Naive thymus-derived CD4-positive, alpha-beta T cell (primary cell): ENCODE measurements around the gene ERN1. TPM values are rescaled to one million over a fixed set of nuclear protein-coding genes. Genes with fewer than 3 reads are reported as not detected.
"Not testable (repeated sequence)": the region's sequence is repeated elsewhere in the genome, so short reads cannot be mapped to it uniquely, and the experiment has no call there.

Experiments
- ATAC-seq: fragments of 150-1000 bp; cut with Tn5 transposase; 2 replicates; pipeline ENCODE4 v1.10.0; 2021; ENCODE audit warnings: mild to moderate bottlenecking, moderate library complexity
- CTCF ChIA-PET: fragments of 350-600 bp; sonication (Branson Sonifier 250); formaldehyde crosslinking; loops from one replicate; lab custom pipeline; 2021; ENCODE audit warnings: antibody characterized with exemption; lab: Charles Lee
- POLR2A ChIA-PET: fragments of 350-600 bp; sonication (Branson Sonifier 250); formaldehyde crosslinking; loops from one replicate; lab custom pipeline; 2021; ENCODE audit warnings: antibody characterized with exemption, inconsistent platforms; lab: Charles Lee
- DNase-seq, 9 donors: peaks; one replicate each; pipeline versions ENCODE4 v3.0.0 to v3.0.0-alpha.2; 2020 to 2022; ENCODE audit warnings: mixed read lengths in 1 of 9
- H3K27ac ChIP-seq: one replicate; pipeline ENCODE4 v1.7.0; 2013; ENCODE audit warnings: mild to moderate bottlenecking, low read depth, low read length, moderate library complexity
- H3K27me3 ChIP-seq, 2 donors: one replicate each; pipeline ENCODE4 v1.7.0; 2013; ENCODE audit warnings: low read length in 2 of 2, mild to moderate bottlenecking in 2 of 2, moderate library complexity in 2 of 2; ENCODE audit not compliant: control insufficient read depth in 2 of 2, insufficient read depth in 2 of 2
- H3K36me3 ChIP-seq, 3 experiments: 1 replicate in 2 of 3; 2 replicates in 1 of 3; pipeline ENCODE4 v1.7.0; 2013; ENCODE audit warnings: low read length in 3 of 3, mild to moderate bottlenecking in 3 of 3, moderate library complexity in 1 of 3; ENCODE audit not compliant: insufficient read depth in 3 of 3, control insufficient read depth in 2 of 3
- H3K4me1 ChIP-seq, 2 donors: one replicate each; pipeline ENCODE4 v1.7.0; 2013; ENCODE audit warnings: low read length in 2 of 2, mild to moderate bottlenecking in 2 of 2, moderate library complexity in 1 of 2; ENCODE audit not compliant: control insufficient read depth in 2 of 2, insufficient read depth in 2 of 2
- H3K4me3 ChIP-seq: 2 replicates; pipeline ENCODE4 v1.7.0; 2013; ENCODE audit warnings: mild to moderate bottlenecking, low read length
- H3K9me3 ChIP-seq, 3 experiments: 1 replicate in 2 of 3; 2 replicates in 1 of 3; pipeline ENCODE4 v1.7.0; 2013; ENCODE audit warnings: low read length in 3 of 3; ENCODE audit not compliant: control insufficient read depth in 2 of 3
- H3K27ac Mint-ChIP-seq, 9 donors: one replicate each; pipeline ENCODE4 v1.8.0; 2020 to 2022; ENCODE audit warnings: mixed read lengths in 9 of 9, mild to moderate bottlenecking in 8 of 9, moderate library complexity in 5 of 9, inconsistent platforms in 2 of 9
- H3K27me3 Mint-ChIP-seq, 5 donors: one replicate each; pipeline ENCODE4 v1.8.0; 2021 to 2022; ENCODE audit warnings: mixed read lengths in 5 of 5, mild to moderate bottlenecking in 1 of 5
- H3K36me3 Mint-ChIP-seq, 5 donors: one replicate each; pipeline ENCODE4 v1.8.0; 2020 to 2022; ENCODE audit warnings: mixed read lengths in 5 of 5, mild to moderate bottlenecking in 3 of 5, inconsistent platforms in 1 of 5
- H3K4me1 Mint-ChIP-seq, 7 donors: one replicate each; pipeline ENCODE4 v1.8.0; 2020 to 2022; ENCODE audit warnings: mixed read lengths in 7 of 7, mild to moderate bottlenecking in 3 of 7, inconsistent platforms in 1 of 7
- H3K4me3 Mint-ChIP-seq, 10 donors: one replicate each; pipeline ENCODE4 v1.8.0; 2020 to 2022; ENCODE audit warnings: mild to moderate bottlenecking in 10 of 10, mixed read lengths in 10 of 10, moderate library complexity in 6 of 10, inconsistent platforms in 2 of 10
- H3K9me3 Mint-ChIP-seq, 11 donors: one replicate each; pipeline ENCODE4 v1.8.0; 2020 to 2022; ENCODE audit warnings: mixed read lengths in 11 of 11, mild to moderate bottlenecking in 4 of 11, inconsistent platforms in 1 of 11, moderate library complexity in 1 of 11
- intact Hi-C, 2 donors: fragments of 100-400 bp; cut with micrococcal nuclease; formaldehyde crosslinking; loops; one replicate each; pipeline ENCODE4 v1.15.1; 2023
- polyA plus RNA-seq, 2 donors: library from polyadenylated mRNA; unstranded; fragments of 300-500 nt; fragmentation: Illumina TruSeq; gene quantifications; one replicate each; pipeline ENCODE4 v1.2.3, GENCODE V29; 2021
- total RNA-seq, 6 experiments: library from RNA in 5 of 6; stranded (reverse) in 5 of 6; gene quantifications; 1 replicate in 5 of 6; 2 replicates in 1 of 6; pipeline ENCODE4 v1.2.3 and lab custom pipeline; 2021 to 2026

ERN1 gene
- total and polyA plus RNA-seq, 7 experiments from 2014 or later = 15.7 to 110 (median 60.3) TPM

GRCh38 chr17:64120972-64121786, 8.8 kb downstream of the ERN1 start:
- peak overlapping the region; percentile 77 to 97 (median 90) for H3K27ac Mint-ChIP-seq
- peaks cover 18 to 33% of the 10 kb centered on the region in 2 donors for H3K4me1 ChIP-seq
- CTCF ChIA-PET = interaction anchor here (0.6 to 1.9 kb wide), 7 partner anchors 10 to 93 kb away, joined by 3 to 8 read pairs (median 5); no protein-coding TSS in a partner anchor
- POLR2A ChIA-PET = interaction anchor here (0.9 to 2.9 kb wide), 8 partner anchors 9 to 57 kb away, joined by 4 to 21 read pairs (median 5); partner anchors contain the start of gene ERN1
- peak in 8 of 9 donors; percentile 27 to 54 (median 44) for DNase-seq
- H3K9me3 ChIP-seq, H3K9me3 Mint-ChIP-seq, H3K27me3 Mint-ChIP-seq, H3K27me3 ChIP-seq, H3K36me3 ChIP-seq: not testable (repeated sequence)
- peak overlapping the region; percentile 7 for H3K4me3 ChIP-seq
- H3K4me1 Mint-ChIP-seq = peaks cover 35 to 76% (median 47%) of the 10 kb centered on the region in 7 donors
- H3K27ac ChIP-seq = peak overlapping the region; percentile 64
- peak; percentile 82 for ATAC-seq
- peaks cover 5 to 56% (median 11%) of the 10 kb centered on the region in 5 donors for H3K36me3 Mint-ChIP-seq
- intact Hi-C loops = loop anchor here (1.0 to 2.0 kb wide), 5 partner anchors 8 to 54 kb away; partner anchors contain the start of gene ERN1 (in 1 of the 2)
- H3K4me3 Mint-ChIP-seq = peak overlapping the region; percentile 60 to 92 (median 78)

DNA sequence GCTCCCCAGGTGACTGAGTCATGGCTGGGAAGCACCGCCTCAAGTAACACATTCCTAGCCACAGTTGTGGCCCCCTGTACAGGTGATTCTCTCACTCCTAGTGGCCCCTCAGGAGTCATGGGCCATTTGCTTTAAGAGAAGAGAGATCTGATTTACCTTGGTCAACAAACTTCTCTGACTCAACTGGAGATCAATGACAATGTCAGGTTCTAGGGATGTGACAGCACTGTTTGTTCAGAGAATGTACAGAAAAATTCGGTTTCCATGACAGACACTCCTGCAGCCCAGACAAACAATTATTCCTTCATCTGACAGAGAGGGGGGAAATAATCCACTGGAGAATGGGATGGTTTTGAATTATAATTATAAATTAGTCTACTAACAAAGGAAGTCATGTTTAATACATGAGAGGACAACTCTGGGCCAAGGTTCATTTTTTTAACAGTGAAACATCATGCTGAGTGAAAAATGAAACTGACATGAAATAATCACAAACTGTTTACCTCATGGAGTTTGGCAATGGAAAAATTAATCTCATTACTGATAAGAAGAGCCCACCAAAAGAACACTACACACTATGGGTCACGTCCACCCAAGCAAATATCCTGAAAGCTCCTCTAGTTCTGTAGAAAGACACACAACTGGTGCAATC, 9.7 kb downstream of the ERN1 start:
- CTCF ChIA-PET = interaction anchor here (0.6 to 1.9 kb wide), 4 partner anchors 12 to 92 kb away, joined by 3 to 8 read pairs (median 6); no protein-coding TSS in a partner anchor
- peaks cover 27 to 36% of the 10 kb centered on the region in 2 donors for H3K4me1 ChIP-seq
- no peak overlapping the region for H3K4me3 ChIP-seq
- peaks cover 40 to 76% (median 50%) of the 10 kb centered on the region in 7 donors for H3K4me1 Mint-ChIP-seq
- H3K36me3 ChIP-seq = no peaks in the 10 kb centered on the region
- intact Hi-C loops = loop anchor here (2.0 kb wide), 3 partner anchors 13 to 53 kb away; no protein-coding TSS in a partner anchor
- peak overlapping the region; percentile 77 to 97 (median 90) for H3K27ac Mint-ChIP-seq
- H3K36me3 Mint-ChIP-seq = peaks cover 5 to 54% (median 11%) of the 10 kb centered on the region in 5 donors
- H3K9me3 ChIP-seq = no peaks in the 10 kb centered on the region
- peak overlapping the region; percentile 64 for H3K27ac ChIP-seq
- no peak for DNase-seq
- H3K27me3 ChIP-seq = no peaks in the 10 kb centered on the region
- POLR2A ChIA-PET = interaction anchor here (0.6 to 2.9 kb wide), 8 partner anchors 10 to 56 kb away, joined by 4 to 21 read pairs (median 4); partner anchors contain the start of gene ERN1
- ATAC-seq = no peak
- peaks cover 0 to 5% (median 0%) of the 10 kb centered on the region in 11 donors for H3K9me3 Mint-ChIP-seq
- peak overlapping the region in 7 of 10 donors; percentile 8 to 92 (median 81) for H3K4me3 Mint-ChIP-seq
- no peaks in the 10 kb centered on the region for H3K27me3 Mint-ChIP-seq

- intact Hi-C loops = no loop called here
- Histone ChIP-seq H3K4me1 (peaks cover 28 to 43% of the 10 kb centered on the region in 2 donors), H3K9me3 (no peaks in the 10 kb centered on the region), H3K27me3 (no peaks in the 10 kb centered on the region), H3K27ac (no peak overlapping the region), H3K36me3 (no peaks in the 10 kb centered on the region), H3K4me3 (no peak overlapping the region)
- ATAC-seq (peak; percentile 54), DNase-seq (no peak)
- Mint-ChIP-seq H3K27me3 (no peaks in the 10 kb centered on the region), H3K4me3 (no peak overlapping the region), H3K36me3 (peaks cover 4 to 48% (median 5%) of the 10 kb centered on the region in 5 donors), H3K4me1 (peaks cover 41 to 71% (median 52%) of the 10 kb centered on the region in 7 donors), H3K27ac (peak overlapping the region in 1 of 9 donors; percentile 23), H3K9me3 (peaks cover 0 to 2% (median 0%) of the 10 kb centered on the region in 11 donors)
- CTCF ChIA-PET = interaction anchor here (0.6 to 1.4 kb wide), 5 partner anchors 12 to 124 kb away, joined by 3 to 4 read pairs (median 3); partner anchors contain the start of gene ERN1
- POLR2A ChIA-PET = interaction anchor here (0.6 to 1.9 kb wide), 7 partner anchors 9 to 98 kb away, joined by 3 to 5 read pairs (median 4); partner anchors contain the start of gene ICAM2
Measured at GRCh38 chr17:64117981-64118979, 11.7 kb downstream of the ERN1 start.

GRCh38 chr17:64115822-64116534, 14.0 kb downstream of the ERN1 start:
- H3K27ac Mint-ChIP-seq = peak overlapping the region in 4 of 9 donors; percentile 16 to 62 (median 44)
- peak overlapping the region in 8 of 10 donors; percentile 8 to 52 (median 34) for H3K4me3 Mint-ChIP-seq
- H3K4me1 Mint-ChIP-seq = peaks cover 40 to 57% (median 47%) of the 10 kb centered on the region in 7 donors
- Histone ChIP-seq H3K27me3 (no peaks in the 10 kb centered on the region), H3K4me3 (no peak overlapping the region), H3K27ac (no peak overlapping the region), H3K4me1 (peaks cover 24 to 39% of the 10 kb centered on the region in 2 donors), H3K9me3 (no peaks in the 10 kb centered on the region), H3K36me3 (no peaks in the 10 kb centered on the region)
- ATAC-seq = peak; percentile 44
- peaks cover 0 to 2% (median 0%) of the 10 kb centered on the region in 11 donors for H3K9me3 Mint-ChIP-seq
- H3K27me3 Mint-ChIP-seq = no peaks in the 10 kb centered on the region
- ChIA-PET CTCF (interaction anchor here (0.9 to 1.8 kb wide), 2 partner anchors 14 to 87 kb away, joined by 3 to 4 read pairs; partner anchors contain the start of gene ERN1), POLR2A (interaction anchor here (0.5 to 1.0 kb wide), 6 partner anchors 11 to 850 kb away, joined by 3 to 4 read pairs (median 4); no protein-coding TSS in a partner anchor)
- intact Hi-C loops = no loop called here
- DNase-seq = no peak
- H3K36me3 Mint-ChIP-seq = peaks cover under 1 to 45% (median 10%) of the 10 kb centered on the region in 5 donors

DNA sequence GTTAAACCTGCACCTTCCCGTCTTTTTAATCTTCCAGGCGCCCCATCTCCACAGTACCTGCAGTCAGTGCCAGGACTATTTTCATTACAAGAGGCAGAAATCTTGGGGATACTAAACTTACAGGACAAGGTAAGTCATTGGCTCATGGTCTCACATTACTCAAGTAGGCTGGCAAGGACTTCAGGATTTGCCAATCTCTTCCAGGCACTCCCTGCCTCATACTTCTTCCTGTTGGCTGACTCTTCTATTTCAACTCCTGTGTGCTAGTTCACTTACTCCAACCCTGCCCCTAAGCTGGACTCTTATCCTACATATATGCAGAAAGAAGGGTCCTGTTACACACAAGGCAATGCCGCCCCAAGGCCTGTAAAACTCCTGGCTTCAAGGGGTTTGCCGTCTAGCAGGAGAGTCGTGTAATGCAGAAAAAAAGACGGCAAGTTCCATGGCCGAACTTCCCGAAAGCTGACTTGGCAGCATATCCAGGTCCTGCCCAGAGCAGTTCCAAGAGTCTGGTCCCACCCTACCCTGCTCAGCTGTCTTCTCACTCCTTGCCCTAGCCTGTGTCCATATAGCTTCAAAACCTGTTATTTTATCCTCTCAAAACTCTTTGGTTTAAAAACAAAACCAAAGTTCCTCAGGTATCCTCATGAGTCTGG, 14.8 kb downstream of the ERN1 start:
- Histone ChIP-seq H3K36me3 (no peaks in the 10 kb centered on the region), H3K4me1 (peaks cover 16 to 35% of the 10 kb centered on the region in 2 donors), H3K27ac (no peak overlapping the region), H3K9me3 (no peaks in the 10 kb centered on the region), H3K27me3 (no peaks in the 10 kb centered on the region), H3K4me3 (no peak overlapping the region)
- ChIA-PET POLR2A (interaction anchor here (0.5 to 0.8 kb wide), 5 partner anchors 9 to 850 kb away, joined by 3 to 4 read pairs (median 4); no protein-coding TSS in a partner anchor), CTCF (interaction anchor here (0.5 to 1.8 kb wide), 4 partner anchors 11 to 264 kb away, joined by 3 to 4 read pairs (median 3); partner anchors contain the start of gene ERN1)
- no peak for ATAC-seq
- H3K27ac Mint-ChIP-seq = peak overlapping the region in 2 of 9 donors; percentile 10 to 62
- intact Hi-C loops = no loop called here
- H3K36me3 Mint-ChIP-seq = peaks cover 0 to 43% (median 10%) of the 10 kb centered on the region in 5 donors
- H3K4me1 Mint-ChIP-seq = peaks cover 36 to 55% (median 45%) of the 10 kb centered on the region in 7 donors
- H3K4me3 Mint-ChIP-seq = peak overlapping the region in 1 of 10 donors; percentile 28
- H3K27me3 Mint-ChIP-seq = no peaks in the 10 kb centered on the region
- no peak for DNase-seq
- H3K9me3 Mint-ChIP-seq = peaks cover 0 to 2% (median 0%) of the 10 kb centered on the region in 11 donors
